Stimulated activated CD4-positive, alpha-beta T cell treated with anti-CD3 and anti-CD28 coated beads, Interleukin-1b, Interleukin-23, amount 100 ng/mL, for 24 hours (primary cell): ENCODE data around the gene KLK4.

Experiments used
- DNase-seq, 4 experiments: peaks; one replicate each; pipeline ENCODE4 v3.0.0-alpha.2; 2020; ENCODE audit warnings: low read depth in 4 of 4, low spot score in 1 of 4

The KLK4 gene

GRCh38 chr19:50880241-50880640 is 31.0 kb downstream of the KLK4 start:
- no peak for DNase-seq

- no peak for DNase-seq
These were observed 32.3 kb downstream of the KLK4 start for GRCh38 chr19:50878851-50879250.

- DNase-seq, result no peak
These were observed 33.9 kb downstream of the KLK4 start for GRCh38 chr19:50877338-50877737.

GRCh38 chr19:50876456-50876855 is 34.7 kb downstream of the KLK4 start:
- no peak for DNase-seq

- DNase-seq, result no peak
These were observed 35.3 kb downstream of the KLK4 start for GRCh38 chr19:50875795-50876422.

GRCh38 chr19:50874211-50874610 is 37.0 kb downstream of the KLK4 start:
- DNase-seq, result no peak

GRCh38 chr19:50873056-50873455 is 38.1 kb downstream of the KLK4 start, which contains the start of gene KLK2:
Gene KLK2, plus strand, starts transcription at chr19:50873439. Its CDS starts 35 bp downstream, at chr19:50873474.
- no peak for DNase-seq

GRCh38 chr19:50870417-50871089 is 40.6 kb downstream of the KLK4 start:
- peak in 2 of 4 experiments; percentile 2 to 20 for DNase-seq

GRCh38 chr19:50869479-50869878 is 41.7 kb downstream of the KLK4 start:
- no peak for DNase-seq

GRCh38 chr19:50861496-50862286 is 49.5 kb downstream of the KLK4 start:
- no peak for DNase-seq

GRCh38 chr19:50861010-50861409 is 50.2 kb downstream of the KLK4 start:
- DNase-seq, result no peak

GRCh38 chr19:50859849-50860248 is 51.3 kb downstream of the KLK4 start:
- DNase-seq, result no peak

- no peak for DNase-seq
These were observed 52.3 kb downstream of the KLK4 start for GRCh38 chr19:50858886-50859285.

GRCh38 chr19:50857366-50857765 is 53.8 kb downstream of the KLK4 start:
- DNase-seq, result no peak
